Body of pancreas (tissue), 4 donors: ENCODE results near the gene RTBDN.

Experiments
- CTCF ChIP-seq, 7 experiments: fragments of 450-650 bp in 4 of 7; fragments of 200-600 bp in 3 of 7; sonication (generic) in 3 of 7; IDR thresholded peaks; one replicate each; pipeline ENCODE4 v1.5.1; 2016 to 2019; ENCODE audit warnings: antibody characterized with exemption in 7 of 7
- POLR2A ChIP-seq, 3 donors: fragments of 450-650 bp; IDR thresholded peaks; one replicate each; pipeline ENCODE4 v1.6.1; 2016; ENCODE audit warnings: antibody characterized with exemption in 3 of 3, mild to moderate bottlenecking in 2 of 3

GRCh38 chr19:12800923-12801465, 33.4 kb downstream of the RTBDN start:
- no peak for TF ChIP-seq CTCF (IDR thresholded peaks at IDR 0.05)
- no peak for TF ChIP-seq POLR2A (IDR thresholded peaks at IDR 0.05)
